Measurements from ENCODE around the gene NEK11. TPM values are rescaled to one million over a fixed set of nuclear protein-coding genes. Genes with fewer than 3 reads are reported as not detected.

NEK11 gene
- total RNA-seq, 6 experiments from 2014 or later, result 0.25 to 1.1 (median 0.88) TPM

DNA sequence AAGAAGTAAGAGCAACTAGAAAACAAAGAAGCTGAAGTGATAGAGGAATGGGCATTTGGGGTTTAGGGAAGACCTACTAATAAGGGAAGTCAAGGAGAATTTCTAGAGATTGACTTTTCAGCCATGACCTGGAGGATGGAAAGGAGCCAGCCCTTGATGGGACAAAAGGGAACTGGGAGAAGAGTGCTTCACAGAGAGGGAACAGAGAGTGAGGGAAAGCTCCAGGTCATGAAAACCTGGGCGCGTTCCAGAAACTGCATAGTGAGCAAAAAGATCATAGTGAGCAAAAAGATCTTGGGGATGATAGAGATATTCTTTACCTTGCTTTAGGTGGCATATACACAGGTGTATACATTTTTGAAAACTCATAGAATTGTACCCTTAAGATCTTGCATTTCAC lies 211.8 kb downstream of the NEK11 start:
- ATAC-seq (no peak), DNase-seq (no peak)
- no peak overlapping the region for H3K27ac ChIP-seq
- H3K4me3 ChIP-seq, result no peak overlapping the region
- H3K4me1 ChIP-seq, result no peaks in the 10 kb centered on the region
- no peaks in the 10 kb centered on the region for H3K36me3 ChIP-seq
- H3K9me3 ChIP-seq, result no peaks in the 10 kb centered on the region
- 64% methylated on average over 2 of the region's 2 CpGs for WGBS (ENCODE audit: insufficient coverage, low coverage, low lambda C conversion rate, missing lambda C conversion rate)
- no peak for TF ChIP-seq POLR2A (IDR thresholded peaks at IDR 0.05)
- TF ChIP-seq, protein P1, sequence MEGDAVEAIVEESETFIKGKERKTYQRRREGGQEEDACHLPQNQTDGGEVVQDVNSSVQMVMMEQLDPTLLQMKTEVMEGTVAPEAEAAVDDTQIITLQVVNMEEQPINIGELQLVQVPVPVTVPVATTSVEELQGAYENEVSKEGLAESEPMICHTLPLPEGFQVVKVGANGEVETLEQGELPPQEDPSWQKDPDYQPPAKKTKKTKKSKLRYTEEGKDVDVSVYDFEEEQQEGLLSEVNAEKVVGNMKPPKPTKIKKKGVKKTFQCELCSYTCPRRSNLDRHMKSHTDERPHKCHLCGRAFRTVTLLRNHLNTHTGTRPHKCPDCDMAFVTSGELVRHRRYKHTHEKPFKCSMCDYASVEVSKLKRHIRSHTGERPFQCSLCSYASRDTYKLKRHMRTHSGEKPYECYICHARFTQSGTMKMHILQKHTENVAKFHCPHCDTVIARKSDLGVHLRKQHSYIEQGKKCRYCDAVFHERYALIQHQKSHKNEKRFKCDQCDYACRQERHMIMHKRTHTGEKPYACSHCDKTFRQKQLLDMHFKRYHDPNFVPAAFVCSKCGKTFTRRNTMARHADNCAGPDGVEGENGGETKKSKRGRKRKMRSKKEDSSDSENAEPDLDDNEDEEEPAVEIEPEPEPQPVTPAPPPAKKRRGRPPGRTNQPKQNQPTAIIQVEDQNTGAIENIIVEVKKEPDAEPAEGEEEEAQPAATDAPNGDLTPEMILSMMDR (IDR thresholded peaks at IDR 0.05), result no peak
- no peaks in the 10 kb centered on the region for H3K27me3 ChIP-seq
- intact Hi-C loops (cut with DNase I), result no loop called here

DNA sequence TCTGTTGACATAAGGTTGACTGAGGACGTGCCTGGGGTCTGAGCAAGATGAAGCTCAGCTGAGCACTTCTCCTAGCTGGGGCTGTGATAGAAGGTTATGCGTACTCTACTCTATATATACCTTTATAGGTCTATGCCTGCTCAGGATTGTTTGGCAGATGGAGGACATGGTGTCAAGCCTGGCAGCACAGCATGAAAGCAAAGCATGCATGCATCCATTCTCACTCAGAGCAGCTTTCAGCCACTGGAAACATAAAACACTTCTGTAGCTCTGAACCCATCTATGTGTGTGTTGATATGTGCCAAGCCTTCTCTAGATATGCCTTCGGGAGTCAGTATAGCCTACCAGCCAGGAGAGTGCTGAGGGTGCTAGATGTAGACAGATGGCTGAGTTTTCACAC lies 212.6 kb downstream of the NEK11 start:
- H3K36me3 ChIP-seq, result no peaks in the 10 kb centered on the region
- no peaks in the 10 kb centered on the region for H3K9me3 ChIP-seq
- H3K27ac ChIP-seq, result no peak overlapping the region
- no peaks in the 10 kb centered on the region for H3K4me1 ChIP-seq
- no peak for DNase-seq
- 39% methylated on average over 3 of the region's 3 CpGs for WGBS (ENCODE audit: insufficient coverage, low coverage, low lambda C conversion rate, missing lambda C conversion rate)
- no peak for TF ChIP-seq POLR2A (IDR thresholded peaks at IDR 0.05)
- TF ChIP-seq, protein P1 (IDR thresholded peaks at IDR 0.05), result no peak
- H3K27me3 ChIP-seq, result no peaks in the 10 kb centered on the region
- no peak for ATAC-seq
- H3K4me3 ChIP-seq, result no peak overlapping the region
- intact Hi-C loops (cut with DNase I), result no loop called here

DNA sequence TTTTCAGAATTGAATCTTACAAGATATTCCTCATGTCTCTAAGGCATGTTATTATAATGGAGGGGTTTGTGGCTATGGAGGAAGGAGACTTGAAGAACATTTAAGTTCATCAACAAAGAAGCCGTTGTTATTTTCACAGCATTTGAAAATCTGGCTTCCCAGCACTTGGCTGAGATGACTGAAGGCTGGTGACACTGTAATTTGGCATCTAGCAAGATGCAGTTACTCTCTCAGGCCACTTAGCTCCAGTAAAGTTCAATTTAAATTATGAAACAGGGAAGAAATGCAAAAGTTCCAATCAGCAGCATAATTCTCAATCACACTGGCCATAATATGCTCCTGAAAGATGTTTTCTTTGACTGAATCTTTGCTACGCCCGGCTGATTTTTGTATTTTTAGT lies 215.5 kb downstream of the NEK11 start:
- DNase-seq, result no peak
- ATAC-seq, result no peak
- intact Hi-C loops (cut with DNase I), result no loop called here
- no peaks in the 10 kb centered on the region for H3K27me3 ChIP-seq
- H3K27ac ChIP-seq, result no peak overlapping the region
- WGBS (ENCODE audit: insufficient coverage, low coverage, low lambda C conversion rate, missing lambda C conversion rate), result 65% methylated on average over 3 of the region's 3 CpGs
- H3K36me3 ChIP-seq, result no peaks in the 10 kb centered on the region
- no peaks in the 10 kb centered on the region for H3K4me1 ChIP-seq
- no peak overlapping the region for H3K4me3 ChIP-seq
- no peaks in the 10 kb centered on the region for H3K9me3 ChIP-seq
- TF ChIP-seq POLR2A (IDR thresholded peaks at IDR 0.05), result no peak
- TF ChIP-seq, protein P1 (IDR thresholded peaks at IDR 0.05), result no peak

DNA sequence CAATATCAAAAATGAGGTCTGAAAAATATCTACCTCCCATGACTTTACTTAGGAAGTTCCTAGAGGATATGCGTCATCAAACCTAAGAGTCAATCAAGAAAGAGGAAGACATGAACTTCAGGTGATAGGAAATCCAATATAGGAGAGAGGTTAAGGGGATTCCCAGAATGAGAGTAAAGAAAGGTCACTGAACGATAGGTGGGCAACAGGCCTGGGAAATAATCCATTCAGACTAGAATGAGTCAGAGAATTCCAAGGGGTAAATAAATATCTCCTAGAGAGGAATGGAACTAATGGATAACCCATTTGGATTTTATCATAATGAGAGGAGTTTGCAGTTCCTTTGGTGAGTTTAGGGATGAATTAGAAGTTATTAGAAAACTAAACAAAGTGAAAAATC lies 223.8 kb downstream of the NEK11 start:
- H3K36me3 ChIP-seq, result no peaks in the 10 kb centered on the region
- no peak for ATAC-seq
- 75% methylated on average over 2 of the region's 2 CpGs for WGBS (ENCODE audit: insufficient coverage, low coverage, low lambda C conversion rate, missing lambda C conversion rate)
- intact Hi-C loops (cut with DNase I), result no loop called here
- H3K4me1 ChIP-seq, result no peaks in the 10 kb centered on the region
- TF ChIP-seq, protein P1 (IDR thresholded peaks at IDR 0.05), result no peak
- TF ChIP-seq POLR2A (IDR thresholded peaks at IDR 0.05), result no peak
- peaks cover 0 to 2% (median 0%) of the 10 kb centered on the region in 4 donors for H3K9me3 ChIP-seq
- no peaks in the 10 kb centered on the region for H3K27me3 ChIP-seq
- no peak overlapping the region for H3K4me3 ChIP-seq
- no peak overlapping the region for H3K27ac ChIP-seq
- no peak for DNase-seq

DNA sequence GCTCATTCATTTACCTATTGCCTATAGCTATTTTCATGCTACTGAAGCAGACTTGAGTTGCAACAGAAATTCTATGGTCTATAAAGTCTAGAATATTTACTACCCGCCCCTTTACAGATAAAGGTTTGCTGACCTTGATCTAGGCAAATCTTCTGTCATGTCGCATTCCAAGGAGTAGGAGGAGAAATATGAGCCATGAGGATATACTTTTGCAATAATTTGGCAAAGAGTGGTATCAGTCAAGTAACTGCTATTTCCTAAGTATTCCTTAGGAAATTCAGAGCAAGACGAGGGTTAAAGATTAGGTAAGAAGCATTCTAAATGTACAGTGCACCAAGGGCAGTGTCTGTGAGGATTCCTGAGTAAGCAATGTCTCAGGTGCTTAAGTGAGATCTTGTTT lies 233.8 kb downstream of the NEK11 start:
- intact Hi-C loops (cut with DNase I), result no loop called here
- no peaks in the 10 kb centered on the region for H3K4me1 ChIP-seq
- DNase-seq (no peak), ATAC-seq (no peak)
- no peak overlapping the region for H3K27ac ChIP-seq
- no peaks in the 10 kb centered on the region for H3K27me3 ChIP-seq
- 61% methylated on average over 3 of the region's 3 CpGs for WGBS (ENCODE audit: insufficient coverage, low coverage, low lambda C conversion rate, missing lambda C conversion rate)
- TF ChIP-seq, protein P1 (IDR thresholded peaks at IDR 0.05), result no peak
- no peak for TF ChIP-seq POLR2A (IDR thresholded peaks at IDR 0.05)
- H3K9me3 ChIP-seq, result no peaks in the 10 kb centered on the region
- no peaks in the 10 kb centered on the region for H3K36me3 ChIP-seq
- no peak overlapping the region for H3K4me3 ChIP-seq
